GM12874 (cell line): ENCODE data around the gene POU2F1.

Source experiments
- TF ChIP-seq, protein P1 (sequence below): IDR thresholded peaks from 2 replicates; pipeline ENCODE4 v1.5.1; 2011; ENCODE audit warnings: low read depth, mild to moderate bottlenecking, control low read depth, low read length, moderate library complexity; ENCODE audit not compliant: insufficient read depth

Gene POU2F1

DNA sequence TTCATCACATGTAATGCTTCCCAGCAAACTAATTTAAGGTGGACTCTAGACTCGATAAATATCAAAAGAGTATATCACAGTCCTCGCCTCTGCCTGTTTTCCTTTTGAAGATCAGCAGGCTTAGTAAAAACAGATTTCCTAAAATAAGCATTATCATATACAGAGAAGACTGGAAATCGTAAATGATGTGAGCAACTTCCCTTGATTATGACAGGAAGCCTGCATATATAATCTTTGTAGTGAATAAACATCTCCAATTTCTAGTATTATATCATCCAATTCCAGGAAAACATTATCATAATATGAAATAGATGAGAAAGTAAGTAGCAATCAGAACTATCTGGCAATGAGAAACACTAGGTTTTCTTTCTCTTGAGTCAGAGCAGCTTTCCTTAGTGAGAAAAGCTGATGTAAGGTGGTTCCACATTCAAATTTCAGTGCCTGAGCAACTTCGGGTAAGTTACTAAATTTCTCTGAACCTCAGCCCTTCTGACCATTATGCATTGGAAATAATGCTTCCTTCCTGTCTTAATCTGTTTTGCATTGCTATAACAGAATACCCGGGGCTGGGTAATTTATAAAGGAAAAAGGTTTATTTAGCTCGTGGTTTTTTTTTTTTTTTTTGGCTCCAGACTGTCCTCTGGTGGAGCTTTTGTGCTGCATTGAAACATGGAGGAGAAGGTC, 12.6 kb upstream of the POU2F1 start:
- TF ChIP-seq, protein P1, sequence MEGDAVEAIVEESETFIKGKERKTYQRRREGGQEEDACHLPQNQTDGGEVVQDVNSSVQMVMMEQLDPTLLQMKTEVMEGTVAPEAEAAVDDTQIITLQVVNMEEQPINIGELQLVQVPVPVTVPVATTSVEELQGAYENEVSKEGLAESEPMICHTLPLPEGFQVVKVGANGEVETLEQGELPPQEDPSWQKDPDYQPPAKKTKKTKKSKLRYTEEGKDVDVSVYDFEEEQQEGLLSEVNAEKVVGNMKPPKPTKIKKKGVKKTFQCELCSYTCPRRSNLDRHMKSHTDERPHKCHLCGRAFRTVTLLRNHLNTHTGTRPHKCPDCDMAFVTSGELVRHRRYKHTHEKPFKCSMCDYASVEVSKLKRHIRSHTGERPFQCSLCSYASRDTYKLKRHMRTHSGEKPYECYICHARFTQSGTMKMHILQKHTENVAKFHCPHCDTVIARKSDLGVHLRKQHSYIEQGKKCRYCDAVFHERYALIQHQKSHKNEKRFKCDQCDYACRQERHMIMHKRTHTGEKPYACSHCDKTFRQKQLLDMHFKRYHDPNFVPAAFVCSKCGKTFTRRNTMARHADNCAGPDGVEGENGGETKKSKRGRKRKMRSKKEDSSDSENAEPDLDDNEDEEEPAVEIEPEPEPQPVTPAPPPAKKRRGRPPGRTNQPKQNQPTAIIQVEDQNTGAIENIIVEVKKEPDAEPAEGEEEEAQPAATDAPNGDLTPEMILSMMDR = no peak

DNA sequence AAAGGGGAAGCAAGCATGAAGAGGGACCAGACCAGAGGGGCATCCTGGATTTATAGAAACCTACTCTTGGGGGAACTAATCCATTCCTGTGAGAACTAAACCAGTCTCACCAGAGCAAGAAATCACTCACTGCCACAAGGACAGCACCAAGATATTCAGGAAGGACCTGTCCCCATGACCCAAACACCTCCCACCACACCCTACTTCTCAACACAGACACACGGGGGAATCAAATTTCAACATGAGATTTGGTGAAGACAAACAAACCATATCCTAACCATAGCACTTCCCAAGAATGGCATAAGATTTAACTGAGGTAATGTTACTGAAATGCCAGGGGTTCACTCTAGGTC, 12.1 kb upstream of the POU2F1 start:
- TF ChIP-seq, protein P1 = no peak

GRCh38 chr1:167209044-167209443, 11.6 kb upstream of the POU2F1 start:
- TF ChIP-seq, protein P1 = no peak

- TF ChIP-seq, protein P1 = no peak
These were observed 9.6 kb upstream of the POU2F1 start for GRCh38 chr1:167210966-167211674.

GRCh38 chr1:167212025-167212424, 8.7 kb upstream of the POU2F1 start:
- TF ChIP-seq, protein P1 = no peak

DNA sequence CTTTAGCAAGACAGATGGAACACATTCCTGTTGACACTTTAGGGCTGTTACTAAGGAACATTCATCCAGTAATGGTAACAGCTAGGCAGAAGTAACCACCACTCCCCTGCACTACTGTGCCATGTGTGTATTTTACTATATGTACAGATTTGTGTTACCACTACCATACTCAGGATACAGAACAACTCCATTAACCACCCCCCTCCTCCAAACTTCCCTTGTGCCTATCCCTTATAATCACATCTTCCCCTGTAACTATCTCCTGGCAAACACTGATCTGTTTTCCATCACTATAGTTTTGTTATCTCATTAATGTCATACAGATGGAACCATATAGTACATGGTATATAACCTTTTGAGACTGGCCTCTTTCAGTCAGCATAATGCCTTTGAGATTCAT, 3.9 kb upstream of the POU2F1 start:
- TF ChIP-seq, protein P1 = no peak

GRCh38 chr1:167219194-167219593, 1.5 kb upstream of the POU2F1 start:
- TF ChIP-seq, protein P1 = no peak
